Activated CD8-positive, alpha-beta T cell treated with anti-CD3 and anti-CD28 coated beads for 36 hours (primary cell): Measurements from ENCODE around the gene NDUFV2. TPM values are rescaled to one million over a fixed set of nuclear protein-coding genes. Genes with fewer than 3 reads are reported as not detected.

Source experiments
- ATAC-seq: fragments of 200-7000 bp; cut with Tn5 transposase; one replicate; pipeline ENCODE4 v1.10.0; 2021; ENCODE audit warnings: mild to moderate bottlenecking, moderate library complexity
- CTCF ChIA-PET: fragments of 350-600 bp; sonication (Branson Sonifier 250); formaldehyde crosslinking; loops from one replicate; lab custom pipeline; 2021; ENCODE audit warnings: antibody characterized with exemption; lab: Charles Lee
- POLR2A ChIA-PET: fragments of 350-600 bp; sonication (Branson Sonifier 250); formaldehyde crosslinking; loops from one replicate; lab custom pipeline; 2021; ENCODE audit warnings: antibody characterized with exemption; lab: Charles Lee
- DNase-seq: peaks from one replicate; pipeline ENCODE4 v3.0.0-alpha.2; 2020
- H3K27ac Mint-ChIP-seq: one replicate; pipeline ENCODE4 v1.8.0; 2021; ENCODE audit warnings: mild to moderate bottlenecking, mixed read lengths
- H3K27me3 Mint-ChIP-seq: one replicate; pipeline ENCODE4 v1.8.0; 2021; ENCODE audit warnings: mixed read lengths
- H3K36me3 Mint-ChIP-seq: one replicate; pipeline ENCODE4 v1.8.0; 2021; ENCODE audit warnings: low read depth, mixed read lengths
- H3K4me1 Mint-ChIP-seq: one replicate; pipeline ENCODE4 v1.8.0; 2021; ENCODE audit warnings: low read depth, mixed read lengths
- H3K4me3 Mint-ChIP-seq: one replicate; pipeline ENCODE4 v1.8.0; 2021; ENCODE audit warnings: mild to moderate bottlenecking, moderate library complexity, mixed read lengths
- H3K9me3 Mint-ChIP-seq: one replicate; pipeline ENCODE4 v1.8.0; 2021; ENCODE audit warnings: mixed read lengths
- intact Hi-C: fragments of 100-400 bp; cut with micrococcal nuclease; formaldehyde crosslinking; loops from one replicate; pipeline ENCODE4 v1.10.0; 2022
- total RNA-seq, 2 experiments: library from RNA; stranded (reverse); gene quantifications; one replicate each; pipeline ENCODE4 v1.2.3, GENCODE V29; 2021
- TF ChIP-seq, protein P1 (sequence below): fragments of 200-600 bp; IDR thresholded peaks from one replicate; pipeline ENCODE4 v1.8.0; 2022; ENCODE audit warnings: antibody characterized with exemption, mild to moderate bottlenecking

The NDUFV2 gene
- total RNA-seq, 2 experiments from 2014 or later = 324 to 332 TPM

GRCh38 chr18:9081940-9082339 is 20.6 kb upstream of the NDUFV2 start:
- POLR2A ChIA-PET = interaction anchor here (1.5 to 3.7 kb wide), 10 partner anchors 8 to 62 kb away, joined by 3 to 81 read pairs (median 16); partner anchors contain the start of genes ANKRD12 and NDUFV2
- intact Hi-C loops = loop anchor here (1.0 to 5.0 kb wide), 2 partner anchors 35 to 55 kb away; partner anchors contain the start of gene ANKRD12
- ATAC-seq = peak; percentile 10
- H3K9me3 Mint-ChIP-seq = peaks cover 3% of the 10 kb centered on the region
- TF ChIP-seq, protein P1, sequence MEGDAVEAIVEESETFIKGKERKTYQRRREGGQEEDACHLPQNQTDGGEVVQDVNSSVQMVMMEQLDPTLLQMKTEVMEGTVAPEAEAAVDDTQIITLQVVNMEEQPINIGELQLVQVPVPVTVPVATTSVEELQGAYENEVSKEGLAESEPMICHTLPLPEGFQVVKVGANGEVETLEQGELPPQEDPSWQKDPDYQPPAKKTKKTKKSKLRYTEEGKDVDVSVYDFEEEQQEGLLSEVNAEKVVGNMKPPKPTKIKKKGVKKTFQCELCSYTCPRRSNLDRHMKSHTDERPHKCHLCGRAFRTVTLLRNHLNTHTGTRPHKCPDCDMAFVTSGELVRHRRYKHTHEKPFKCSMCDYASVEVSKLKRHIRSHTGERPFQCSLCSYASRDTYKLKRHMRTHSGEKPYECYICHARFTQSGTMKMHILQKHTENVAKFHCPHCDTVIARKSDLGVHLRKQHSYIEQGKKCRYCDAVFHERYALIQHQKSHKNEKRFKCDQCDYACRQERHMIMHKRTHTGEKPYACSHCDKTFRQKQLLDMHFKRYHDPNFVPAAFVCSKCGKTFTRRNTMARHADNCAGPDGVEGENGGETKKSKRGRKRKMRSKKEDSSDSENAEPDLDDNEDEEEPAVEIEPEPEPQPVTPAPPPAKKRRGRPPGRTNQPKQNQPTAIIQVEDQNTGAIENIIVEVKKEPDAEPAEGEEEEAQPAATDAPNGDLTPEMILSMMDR = no peak
- H3K4me1 Mint-ChIP-seq = peaks cover 35% of the 10 kb centered on the region
- CTCF ChIA-PET = interaction anchor here (1.5 to 2.3 kb wide), 8 partner anchors 8 to 159 kb away, joined by 4 to 27 read pairs (median 8); partner anchors contain the start of genes ANKRD12 and NDUFV2
- peak overlapping the region; percentile 94 for H3K27ac Mint-ChIP-seq
- H3K4me3 Mint-ChIP-seq = no peak overlapping the region
- peak; percentile 81 for DNase-seq
- H3K27me3 Mint-ChIP-seq = no peaks in the 10 kb centered on the region
- H3K36me3 Mint-ChIP-seq = peaks cover 10% of the 10 kb centered on the region

- peaks cover 7% of the 10 kb centered on the region for H3K9me3 Mint-ChIP-seq
- TF ChIP-seq, protein P1 = no peak
- ChIA-PET CTCF (interaction anchor here (0.6 to 2.3 kb wide), 15 partner anchors 9 to 258 kb away, joined by 3 to 27 read pairs (median 6); partner anchors contain the start of genes ANKRD12 and NDUFV2), POLR2A (interaction anchor here (1.2 to 3.7 kb wide), 15 partner anchors 9 to 251 kb away, joined by 3 to 81 read pairs (median 10); partner anchors contain the start of genes ANKRD12, NDUFV2 and TWSG1)
- peak overlapping the region; percentile 55 for H3K4me3 Mint-ChIP-seq
- intact Hi-C loops = loop anchor here (1.0 to 5.0 kb wide), 3 partner anchors 11 to 54 kb away; partner anchors contain the start of gene ANKRD12
- H3K36me3 Mint-ChIP-seq = peaks cover 15% of the 10 kb centered on the region
- ATAC-seq = peak; percentile 86
- H3K27me3 Mint-ChIP-seq = no peaks in the 10 kb centered on the region
- peak; percentile 85 for DNase-seq
- peaks cover 38% of the 10 kb centered on the region for H3K4me1 Mint-ChIP-seq
- H3K27ac Mint-ChIP-seq = peak overlapping the region; percentile 94
Observed at GRCh38 chr18:9082711-9083510, 19.6 kb upstream of the NDUFV2 start.

GRCh38 chr18:9086015-9086414 is 16.5 kb upstream of the NDUFV2 start:
- DNase-seq (no peak), ATAC-seq (no peak)
- no peak overlapping the region for H3K4me3 Mint-ChIP-seq
- peaks cover 7% of the 10 kb centered on the region for H3K9me3 Mint-ChIP-seq
- TF ChIP-seq, protein P1 = no peak
- H3K4me1 Mint-ChIP-seq = peaks cover 52% of the 10 kb centered on the region
- CTCF ChIA-PET = interaction anchor here (0.7 to 1.1 kb wide), 2 partner anchors 16 to 1732 kb away, joined by 3 to 5 read pairs; no protein-coding TSS in a partner anchor
- POLR2A ChIA-PET = interaction anchor here (0.8 to 3.4 kb wide), 7 partner anchors 8 to 53 kb away, joined by 3 to 16 read pairs (median 5); partner anchors contain the start of genes ANKRD12 and NDUFV2
- no peaks in the 10 kb centered on the region for H3K27me3 Mint-ChIP-seq
- peak overlapping the region; percentile 48 for H3K27ac Mint-ChIP-seq
- peaks cover 29% of the 10 kb centered on the region for H3K36me3 Mint-ChIP-seq
- intact Hi-C loops = no loop called here

- Mint-ChIP-seq H3K27me3 (no peaks in the 10 kb centered on the region), H3K36me3 (peaks cover 29% of the 10 kb centered on the region), H3K4me3 (no peak overlapping the region), H3K4me1 (peaks cover 54% of the 10 kb centered on the region), H3K9me3 (peaks cover 7% of the 10 kb centered on the region), H3K27ac (peak overlapping the region; percentile 5)
- CTCF ChIA-PET = interaction anchor here (0.7 to 1.1 kb wide), 2 partner anchors 15 to 1733 kb away, joined by 3 to 5 read pairs; no protein-coding TSS in a partner anchor
- TF ChIP-seq, protein P1 = no peak
- DNase-seq (no peak), ATAC-seq (no peak)
- POLR2A ChIA-PET = interaction anchor here (0.8 to 3.4 kb wide), 4 partner anchors 7 to 50 kb away, joined by 3 to 16 read pairs (median 6); partner anchors contain the start of gene ANKRD12
- intact Hi-C loops = no loop called here
Observed at GRCh38 chr18:9086624-9087023, 15.9 kb upstream of the NDUFV2 start.
